Fibroblast of skin of abdomen (primary cell): ENCODE measurements around the gene SLC25A12.
A peak's percentile ranks its signal among the peaks of the same experiment; 100 is the strongest.

Experiments used
- DNase-seq: peaks from one replicate; pipeline ENCODE4 v3.0.0-alpha.2; 2013

Gene SLC25A12

GRCh38 chr2:171883275-171883893, 10.7 kb downstream of the SLC25A12 start:
- no peak for DNase-seq

DNA sequence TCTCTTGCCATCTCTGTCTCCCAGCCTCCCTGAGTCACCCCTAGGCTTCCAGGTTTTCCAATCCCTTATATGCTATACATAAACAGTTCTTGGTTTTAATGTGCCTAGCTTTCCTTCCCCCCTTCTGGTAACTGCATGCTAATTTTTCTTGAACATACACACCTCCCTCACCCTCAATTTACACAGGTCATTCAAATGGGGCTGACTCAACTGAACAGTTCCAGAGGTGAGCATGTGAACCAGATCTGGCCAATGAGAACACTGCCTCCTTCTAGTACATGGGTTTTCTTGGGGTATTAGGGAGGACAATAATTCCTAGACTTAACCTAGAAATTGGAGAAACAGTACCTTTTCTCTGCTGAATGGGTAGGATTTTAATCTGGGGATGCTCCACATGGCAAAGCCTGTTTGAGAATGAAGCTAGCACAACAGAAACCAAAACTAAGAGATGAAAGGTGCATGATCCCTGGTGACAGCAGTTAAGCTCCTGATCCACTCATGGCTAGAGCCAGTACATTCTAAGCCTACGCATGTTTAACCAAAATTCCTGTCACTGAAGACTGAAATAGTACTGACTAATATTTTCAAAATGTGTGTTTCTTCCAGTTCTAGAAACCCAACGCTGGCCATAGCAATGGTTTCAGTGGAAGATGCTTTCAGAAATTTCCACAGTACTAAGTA, 11.8 kb downstream of the SLC25A12 start:
- peak; percentile 3 for DNase-seq

- no peak for DNase-seq
Measured at GRCh38 chr2:171880774-171881173, 13.3 kb downstream of the SLC25A12 start.

DNA sequence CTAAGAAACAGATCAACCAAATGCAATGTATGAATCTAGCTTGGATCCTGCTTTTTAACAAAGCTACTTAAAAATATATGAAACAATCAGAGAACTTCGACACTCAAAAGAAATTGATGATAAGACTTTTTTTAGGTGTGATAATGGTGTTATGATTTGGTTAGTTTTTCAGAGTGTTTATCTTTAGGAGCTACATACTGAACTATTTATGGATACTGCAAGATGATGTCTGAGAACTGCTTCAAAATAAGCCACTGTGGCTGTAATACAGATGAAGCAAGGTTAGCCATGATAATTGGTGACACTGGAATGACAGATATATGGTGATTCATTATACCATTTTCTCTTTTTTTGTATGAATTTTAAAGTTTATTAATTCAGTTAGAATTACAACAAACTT, 14.2 kb downstream of the SLC25A12 start:
- DNase-seq: no peak

- DNase-seq: peak; percentile 51
Measured at GRCh38 chr2:171878481-171878993, 15.5 kb downstream of the SLC25A12 start.

DNA sequence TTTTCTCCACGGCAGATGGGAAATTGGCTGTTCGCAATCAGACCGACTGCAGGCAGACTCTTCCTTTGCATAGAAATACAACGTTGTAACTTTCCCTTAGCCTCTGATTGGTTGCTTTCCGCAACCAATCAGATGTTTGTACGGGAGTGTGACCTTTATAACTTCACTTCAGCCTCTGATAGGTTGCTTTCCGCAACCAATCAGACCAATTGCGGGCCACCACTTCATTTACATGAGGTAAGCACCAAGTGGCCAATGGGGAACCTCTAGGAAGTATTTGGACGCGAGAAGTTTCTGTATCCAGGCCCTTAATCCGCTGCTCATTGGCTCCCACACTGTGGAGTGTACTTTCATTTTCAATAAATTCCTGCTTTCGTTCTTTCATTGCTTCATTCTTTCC, 19.1 kb downstream of the SLC25A12 start:
- DNase-seq: no peak

DNA sequence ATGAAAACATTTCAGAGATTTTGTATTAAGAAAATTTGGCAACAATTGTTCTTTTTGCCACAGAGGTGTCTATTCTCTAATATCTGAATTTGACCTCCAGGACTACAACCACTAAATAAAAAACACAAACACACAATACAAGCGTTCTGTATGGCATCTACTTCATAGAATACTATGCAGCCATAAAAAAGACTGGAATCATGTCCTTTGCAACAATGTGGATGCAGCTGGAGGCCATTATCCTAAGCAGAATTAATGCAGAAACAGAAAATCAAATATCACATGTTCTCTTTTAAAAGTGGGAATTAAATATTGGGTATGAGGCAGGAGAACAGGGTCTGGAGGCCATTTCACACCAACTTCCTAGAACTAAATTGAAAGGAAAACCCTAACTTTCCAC, 19.5 kb downstream of the SLC25A12 start:
- DNase-seq: no peak

- no peak for DNase-seq
Measured at GRCh38 chr2:171864357-171864985, 29.6 kb downstream of the SLC25A12 start.

- DNase-seq: no peak
Measured at GRCh38 chr2:171862501-171862900, 31.5 kb downstream of the SLC25A12 start.

DNA sequence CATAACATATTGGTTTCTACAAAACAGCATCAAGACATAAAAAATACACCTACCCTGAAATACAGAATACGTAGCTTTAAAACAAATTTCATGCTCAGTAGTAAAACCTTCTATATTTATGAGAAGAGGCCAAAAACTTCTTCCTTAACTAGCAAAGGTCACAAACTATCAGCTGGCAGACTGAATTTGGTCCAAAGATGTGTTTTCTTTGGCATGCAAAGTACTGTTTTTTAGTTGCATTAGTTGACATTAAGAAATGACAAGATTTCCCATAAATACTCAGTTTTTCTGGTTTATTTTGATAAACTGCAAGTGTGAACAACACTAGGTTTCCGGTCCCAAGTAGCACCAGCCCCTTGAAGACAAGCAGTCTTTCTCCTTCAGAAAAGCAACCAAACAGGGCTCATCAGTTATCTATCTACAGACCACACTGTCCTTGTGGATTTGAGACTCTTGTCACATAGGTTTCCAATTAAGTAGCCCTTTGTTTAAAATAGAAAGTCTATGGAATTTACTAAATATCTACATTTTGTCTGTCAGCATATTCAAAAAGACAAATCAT, 35.6 kb downstream of the SLC25A12 start:
- DNase-seq: no peak

DNA sequence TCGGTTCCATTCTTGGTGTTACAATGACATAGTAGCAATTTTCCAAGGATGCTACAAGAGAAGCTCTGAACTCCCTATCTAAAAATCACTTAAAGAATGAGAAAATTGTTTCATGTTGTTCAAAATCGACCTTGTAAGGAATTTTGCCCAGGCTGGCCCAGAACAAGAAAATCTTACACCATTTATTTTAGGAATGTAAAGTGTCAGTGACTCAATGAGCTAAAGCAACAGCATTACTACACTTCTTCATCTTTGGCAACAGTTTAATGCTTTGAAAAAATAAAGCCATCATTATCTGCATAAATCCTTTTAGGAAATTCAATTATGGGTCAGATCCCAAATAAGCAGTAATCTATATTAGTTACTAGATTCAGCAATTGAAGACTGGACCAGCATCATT, 38.6 kb downstream of the SLC25A12 start:
- DNase-seq: peak; percentile 57

- DNase-seq: no peak
Measured at GRCh38 chr2:171852366-171852888, 41.6 kb downstream of the SLC25A12 start.

DNA sequence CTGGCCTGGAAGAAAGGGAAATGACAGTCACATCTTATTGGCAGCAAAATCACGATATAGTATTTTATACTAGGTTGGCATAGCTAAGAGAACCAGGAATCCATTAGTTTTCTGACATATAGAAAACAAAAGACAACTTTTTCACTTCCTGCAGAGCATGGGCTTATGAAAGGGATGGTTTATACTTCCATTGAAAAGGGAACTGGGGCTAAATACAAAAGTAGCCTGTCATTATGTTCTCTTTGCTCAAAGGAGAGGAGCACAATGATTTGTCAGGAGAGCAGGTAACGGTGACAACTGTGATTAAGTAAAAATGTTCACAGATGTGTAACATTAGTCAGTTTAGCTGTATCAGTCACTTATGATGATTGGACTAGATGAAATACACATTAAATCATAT, 46.4 kb downstream of the SLC25A12 start:
- DNase-seq: no peak

- DNase-seq: no peak
Measured at GRCh38 chr2:171846894-171847293, 47.1 kb downstream of the SLC25A12 start.

DNA sequence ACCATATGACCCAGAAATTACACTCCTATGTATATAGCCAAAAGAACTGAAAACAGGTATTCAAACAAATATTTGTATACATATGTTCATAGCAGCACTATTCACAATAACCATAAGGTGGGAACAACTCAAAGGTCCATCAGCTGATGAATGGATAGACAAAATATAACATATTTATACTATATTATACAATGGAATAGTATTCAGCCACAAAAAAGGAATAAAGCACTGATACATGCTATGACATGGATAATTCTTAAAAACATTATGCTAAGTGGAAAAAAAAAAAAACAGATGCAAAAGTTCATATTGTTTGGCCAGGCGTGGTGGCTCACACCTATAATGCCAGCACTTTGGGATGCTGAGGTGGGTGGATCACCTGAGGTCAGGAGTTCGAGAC, 52.0 kb downstream of the SLC25A12 start:
- DNase-seq: no peak

- no peak for DNase-seq
Measured at GRCh38 chr2:171837736-171838135, 56.3 kb downstream of the SLC25A12 start.

DNA sequence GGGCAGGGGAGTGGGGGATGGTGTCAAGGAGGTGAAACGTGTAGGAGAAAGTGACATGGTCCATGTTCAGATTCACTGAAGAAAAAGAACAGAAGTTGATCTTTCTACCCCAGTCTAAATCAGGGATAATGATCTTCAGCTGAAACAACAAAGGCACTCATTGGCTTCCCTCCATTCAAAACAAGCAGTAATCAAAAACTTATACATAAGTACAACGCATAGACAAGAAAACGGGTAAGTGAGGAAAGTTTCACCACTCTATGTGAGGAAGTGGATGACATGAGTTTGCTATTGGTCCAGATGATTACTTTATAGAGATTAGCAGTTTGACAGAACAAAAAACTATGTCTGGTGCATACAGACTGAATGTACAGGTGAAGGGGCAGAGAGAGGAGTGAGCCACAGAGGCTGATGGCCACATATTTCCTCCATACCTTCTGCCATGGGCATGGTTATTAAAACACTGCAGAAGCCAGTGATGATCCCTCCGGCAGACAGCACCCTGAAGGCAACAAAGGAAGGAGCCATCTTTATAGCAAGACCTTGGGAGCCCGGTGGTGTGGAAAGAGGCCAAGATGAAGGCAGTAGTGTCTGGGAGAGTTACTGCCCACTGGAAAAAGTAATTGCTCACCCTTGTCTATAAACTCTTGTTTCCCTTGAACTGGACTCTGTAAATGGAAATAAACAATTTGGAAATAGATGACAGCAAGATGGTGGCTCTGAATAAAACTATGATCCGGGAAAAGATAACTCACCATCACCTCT, 57.7 kb downstream of the SLC25A12 start:
- DNase-seq: peak; percentile 41

GRCh38 chr2:171835386-171835785, 58.7 kb downstream of the SLC25A12 start:
- peak; percentile 10 for DNase-seq

DNA sequence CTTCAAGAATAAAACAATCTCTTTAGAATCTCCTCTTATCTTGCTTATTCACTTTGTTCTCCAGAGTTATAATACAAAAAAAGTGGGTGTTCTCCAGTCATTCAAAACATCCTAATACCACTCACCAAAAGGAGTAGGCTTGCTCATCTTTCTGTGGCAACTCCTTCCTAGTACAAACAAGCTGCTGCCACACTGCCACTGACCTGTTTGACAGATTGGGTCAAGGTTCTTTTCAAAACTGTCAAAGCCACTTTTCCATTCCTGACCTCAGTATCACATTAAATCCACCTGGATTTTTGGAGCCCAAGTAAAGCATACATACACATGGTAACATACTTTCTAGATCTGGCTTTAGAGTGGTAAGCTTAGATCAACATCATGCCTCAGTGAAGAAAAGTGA, 59.8 kb downstream of the SLC25A12 start:
- no peak for DNase-seq

DNA sequence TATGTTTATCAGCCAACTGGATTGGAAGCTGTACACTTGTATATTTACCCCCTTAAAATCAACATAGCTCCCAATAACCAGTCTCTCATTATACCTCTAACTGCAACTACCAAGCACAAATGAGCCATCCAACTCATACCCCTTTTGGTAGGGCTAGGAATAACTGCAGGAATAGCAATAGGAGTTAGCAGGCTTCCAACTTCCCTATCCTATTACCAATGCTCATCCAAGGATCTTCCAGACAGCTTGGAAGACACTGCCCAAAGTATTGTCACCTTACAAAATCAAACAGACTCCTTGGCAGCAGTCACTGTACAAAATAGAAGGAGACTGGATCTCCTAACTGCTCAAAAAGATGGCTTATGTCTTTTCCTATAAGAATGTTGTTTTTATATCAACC, 61.6 kb downstream of the SLC25A12 start:
- DNase-seq: no peak

GRCh38 chr2:171830039-171830438, 64.0 kb downstream of the SLC25A12 start:
- no peak for DNase-seq

DNA sequence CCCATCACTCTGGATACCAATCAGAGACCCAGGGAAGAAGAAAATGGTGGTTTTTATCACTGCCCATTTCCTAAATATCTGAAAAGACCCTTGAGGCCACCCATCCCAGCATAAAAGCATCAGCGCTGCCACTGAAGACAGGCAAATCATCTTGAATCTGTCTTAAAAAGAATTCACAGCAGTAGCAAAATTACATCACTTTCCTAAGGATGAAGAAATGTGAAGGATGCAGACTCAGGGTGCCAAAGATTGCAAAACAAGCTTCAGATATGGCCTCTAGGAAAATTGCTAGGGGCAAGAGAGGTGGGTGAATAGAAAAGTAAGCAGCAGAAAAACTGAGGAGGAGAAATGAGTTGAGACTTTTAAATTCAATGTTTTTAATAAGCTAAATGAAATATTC, 70.0 kb downstream of the SLC25A12 start:
- peak; percentile 48 for DNase-seq
